ENCODE measurements around the gene HPCAL4. TPM values are rescaled to one million over a fixed set of nuclear protein-coding genes. Genes with fewer than 3 reads are reported as not detected.

Gene HPCAL4
- not detected in 2 replicates for total RNA-seq

GRCh38 chr1:39691383-39692151 is at the start of gene HPCAL4:
TSS of gene HPCAL4 (minus strand) at chr1:39691433. CDS start at chr1:39684603, 6,830 bp downstream.

DNA sequence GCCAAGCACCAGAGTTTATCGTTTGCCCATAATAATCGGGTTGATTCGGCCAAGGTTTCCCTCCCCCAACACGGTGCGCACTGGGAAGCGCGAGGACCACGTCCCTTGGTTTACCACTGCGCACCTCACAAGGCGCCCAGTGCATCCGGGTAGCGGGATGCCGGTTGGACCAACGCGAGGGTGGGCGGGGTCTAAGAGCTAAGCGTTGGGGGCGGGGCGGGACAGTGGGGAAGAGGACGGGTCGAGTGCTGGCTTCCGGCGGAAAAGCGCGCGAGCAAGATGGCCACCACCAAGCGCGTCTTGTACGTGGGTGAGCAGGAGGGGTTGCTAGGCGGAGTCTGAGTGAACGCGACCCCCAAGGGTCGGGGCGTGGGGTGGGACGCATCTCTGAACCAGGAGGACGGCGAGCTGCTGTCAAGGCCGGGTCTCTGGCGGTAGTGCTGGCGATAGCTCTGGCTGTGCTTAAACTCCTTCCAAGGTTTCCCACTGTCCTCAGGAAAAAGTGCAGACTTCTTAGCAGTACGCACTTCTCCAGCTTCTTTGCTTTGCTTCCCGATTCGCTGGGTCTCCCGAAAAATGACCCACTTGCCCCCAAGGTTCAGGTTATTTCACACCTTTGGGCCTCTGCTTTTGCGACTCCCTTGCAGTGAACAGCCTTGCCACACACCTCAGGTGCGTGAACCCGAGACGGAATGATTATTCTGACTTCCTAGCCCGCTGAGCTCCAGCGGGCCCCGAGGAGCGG is 47.6 kb upstream of the HPCAL4 start, which contains the start of gene PPIE:
PPIE (plus strand) TSS at position 261 of the 745 bp plus-strand sequence; CDS start at position 280, 19 bp downstream.

GRCh38 chr1:39671793-39672550 is 19.3 kb downstream of the HPCAL4 start, which contains the start of gene NT5C1A:
TSS of gene NT5C1A (minus strand) at chr1:39672107. CDS start at chr1:39672038, 69 bp downstream.

GRCh38 chr1:39639305-39640130 is 51.7 kb downstream of the HPCAL4 start, which contains the start of gene HEYL:
TSS of gene HEYL (minus strand) at chr1:39639643. CDS start at chr1:39639625, 18 bp downstream.

Small RNA genes lying within 50 kb of the gene (small RNA-seq; reads per million reads assigned to genes)
- gene RNU7-121P = not detected

Other genes with a start within 250 kb of the HPCAL4 start
- gene BMP8A, start 199.8 kb downstream of the HPCAL4 start, total RNA-seq = 0.29 and 0.98 TPM in 2 replicates
- gene PABPC4, start 114.6 kb downstream of the HPCAL4 start, total RNA-seq = 159 and 171 TPM in 2 replicates
- gene HEYL, start 51.8 kb downstream of the HPCAL4 start, total RNA-seq = 0.38 TPM in 1 of 2 replicates, not detected in the other
- gene NT5C1A, start 19.3 kb downstream of the HPCAL4 start, total RNA-seq = not detected in 2 replicates
- gene PPIE, start 47.4 kb upstream of the HPCAL4 start, total RNA-seq = 29.7 and 31.7 TPM in 2 replicates
- 2.3 and 2.9 TPM in 2 replicates for gene OXCT2, start 79.9 kb upstream of the HPCAL4 start, total RNA-seq
- under 0.01 TPM in 1 of 2 replicates, not detected in the other for gene BMP8B, start 97.4 kb upstream of the HPCAL4 start, total RNA-seq
- 19.6 and 22.9 TPM in 2 replicates for gene TRIT1, start 192.1 kb upstream of the HPCAL4 start, total RNA-seq
- 2.1 and 2.9 TPM in 2 replicates for gene MYCL, start 210.5 kb upstream of the HPCAL4 start, total RNA-seq

Data from vein endothelial cell (primary cell).